Astrocyte (in vitro differentiated cells and primary cell): ENCODE results near the gene ATXN1.

ENCODE experiments used
- EZH2 ChIP-seq: IDR thresholded peaks from 2 replicates; pipeline ENCODE4 v1.6.1; 2012; ENCODE audit warnings: mild to moderate bottlenecking, low read length, inconsistent platforms; ENCODE audit not compliant: insufficient read depth
- TF ChIP-seq, protein P1 (sequence below): IDR thresholded peaks from 2 replicates; pipeline ENCODE4 v1.5.1; 2011; ENCODE audit warnings: low read depth, mild to moderate bottlenecking, inconsistent platforms, low read length, moderate library complexity; ENCODE audit not compliant: insufficient read depth

DNA sequence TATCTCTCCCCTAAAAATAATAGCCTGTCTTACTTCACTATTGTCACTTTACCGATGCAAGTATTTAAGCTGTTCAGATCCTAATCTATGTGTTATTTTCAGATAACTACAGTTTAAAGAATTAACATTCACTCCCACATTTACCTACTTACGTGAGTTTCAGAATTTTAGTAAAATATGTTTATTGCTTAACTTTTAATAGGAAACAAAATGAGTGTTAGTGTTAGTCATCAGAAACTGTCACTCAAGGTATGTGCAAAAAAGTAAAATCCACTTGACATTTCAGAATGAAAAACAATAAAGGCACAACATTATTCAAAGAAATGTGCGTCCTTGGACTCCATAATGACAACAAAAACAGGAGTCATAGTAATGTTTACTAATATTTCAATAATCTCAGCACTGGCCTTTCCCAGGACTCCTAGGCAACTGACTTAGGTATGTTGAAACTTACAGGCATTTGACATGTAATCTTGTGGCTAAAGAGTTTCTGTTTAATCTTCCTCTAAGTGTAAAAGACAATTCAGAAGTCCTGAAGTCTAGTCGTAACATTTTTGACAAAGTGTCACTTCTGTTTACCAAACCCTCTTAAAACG lies 4.5 kb downstream of the ATXN1 start:
- TF ChIP-seq, protein P1, sequence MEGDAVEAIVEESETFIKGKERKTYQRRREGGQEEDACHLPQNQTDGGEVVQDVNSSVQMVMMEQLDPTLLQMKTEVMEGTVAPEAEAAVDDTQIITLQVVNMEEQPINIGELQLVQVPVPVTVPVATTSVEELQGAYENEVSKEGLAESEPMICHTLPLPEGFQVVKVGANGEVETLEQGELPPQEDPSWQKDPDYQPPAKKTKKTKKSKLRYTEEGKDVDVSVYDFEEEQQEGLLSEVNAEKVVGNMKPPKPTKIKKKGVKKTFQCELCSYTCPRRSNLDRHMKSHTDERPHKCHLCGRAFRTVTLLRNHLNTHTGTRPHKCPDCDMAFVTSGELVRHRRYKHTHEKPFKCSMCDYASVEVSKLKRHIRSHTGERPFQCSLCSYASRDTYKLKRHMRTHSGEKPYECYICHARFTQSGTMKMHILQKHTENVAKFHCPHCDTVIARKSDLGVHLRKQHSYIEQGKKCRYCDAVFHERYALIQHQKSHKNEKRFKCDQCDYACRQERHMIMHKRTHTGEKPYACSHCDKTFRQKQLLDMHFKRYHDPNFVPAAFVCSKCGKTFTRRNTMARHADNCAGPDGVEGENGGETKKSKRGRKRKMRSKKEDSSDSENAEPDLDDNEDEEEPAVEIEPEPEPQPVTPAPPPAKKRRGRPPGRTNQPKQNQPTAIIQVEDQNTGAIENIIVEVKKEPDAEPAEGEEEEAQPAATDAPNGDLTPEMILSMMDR = no peak
- TF ChIP-seq EZH2 = no peak
